ENCODE results near the gene MAGI2. TPM values are rescaled to one million over a fixed set of nuclear protein-coding genes. Genes with fewer than 3 reads are reported as not detected.

MAGI2 gene
- total RNA-seq, 1 donor = 18.8 TPM

GRCh38 chr7:78306634-78307033 lies 1146.8 kb downstream of the MAGI2 start:
- Histone ChIP-seq H3K4me3 (ENCODE audit: insufficient read depth, low read length) (no peak overlapping the region), H3K4me1 (ENCODE audit: insufficient read depth, low read length) (peaks cover 13% of the 10 kb centered on the region), H3K36me3 (ENCODE audit: insufficient read depth, low read length) (no peaks in the 10 kb centered on the region), H3K79me2 (ENCODE audit: insufficient read depth, low read length) (no peaks in the 10 kb centered on the region), H2AFZ (ENCODE audit: low read length) (no peak overlapping the region), H3K27me3 (ENCODE audit: insufficient read depth, low read length) (no peaks in the 10 kb centered on the region), H3K4me2 (ENCODE audit: insufficient read depth, low read length) (no peak overlapping the region), H3K9me3 (ENCODE audit: low read depth, low read length) (no peaks in the 10 kb centered on the region), H4K20me1 (ENCODE audit: insufficient read depth, low read length) (no peaks in the 10 kb centered on the region), H3K27ac (ENCODE audit: low read depth, low read length) (no peak overlapping the region)
- TF ChIP-seq, protein P1, sequence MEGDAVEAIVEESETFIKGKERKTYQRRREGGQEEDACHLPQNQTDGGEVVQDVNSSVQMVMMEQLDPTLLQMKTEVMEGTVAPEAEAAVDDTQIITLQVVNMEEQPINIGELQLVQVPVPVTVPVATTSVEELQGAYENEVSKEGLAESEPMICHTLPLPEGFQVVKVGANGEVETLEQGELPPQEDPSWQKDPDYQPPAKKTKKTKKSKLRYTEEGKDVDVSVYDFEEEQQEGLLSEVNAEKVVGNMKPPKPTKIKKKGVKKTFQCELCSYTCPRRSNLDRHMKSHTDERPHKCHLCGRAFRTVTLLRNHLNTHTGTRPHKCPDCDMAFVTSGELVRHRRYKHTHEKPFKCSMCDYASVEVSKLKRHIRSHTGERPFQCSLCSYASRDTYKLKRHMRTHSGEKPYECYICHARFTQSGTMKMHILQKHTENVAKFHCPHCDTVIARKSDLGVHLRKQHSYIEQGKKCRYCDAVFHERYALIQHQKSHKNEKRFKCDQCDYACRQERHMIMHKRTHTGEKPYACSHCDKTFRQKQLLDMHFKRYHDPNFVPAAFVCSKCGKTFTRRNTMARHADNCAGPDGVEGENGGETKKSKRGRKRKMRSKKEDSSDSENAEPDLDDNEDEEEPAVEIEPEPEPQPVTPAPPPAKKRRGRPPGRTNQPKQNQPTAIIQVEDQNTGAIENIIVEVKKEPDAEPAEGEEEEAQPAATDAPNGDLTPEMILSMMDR (IDR thresholded peaks at IDR 0.05; ENCODE audit: extremely low read depth, low read depth, low read length) = no peak
- no peak for DNase-seq (ENCODE audit: insufficient read length, low spot score, missing footprints)

DNA sequence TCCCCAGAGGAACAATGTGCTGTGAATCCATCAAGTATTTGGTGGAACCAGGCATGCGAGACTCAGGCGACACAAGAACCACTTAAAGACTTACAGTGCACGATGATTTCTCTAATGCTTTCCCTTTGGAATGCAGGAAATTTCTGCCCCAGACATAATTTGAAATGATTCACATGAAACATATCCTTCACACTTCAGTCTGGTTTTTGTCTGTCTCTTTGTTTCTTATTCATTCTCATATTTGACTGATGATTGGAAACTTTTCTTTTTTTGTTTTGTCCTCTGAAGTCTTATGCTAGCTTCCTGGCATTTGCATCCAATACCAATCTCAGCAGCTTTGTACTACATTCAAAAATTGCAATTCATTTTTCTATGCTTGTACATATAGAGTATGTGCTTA lies 1152.1 kb downstream of the MAGI2 start:
- TF ChIP-seq, protein P1 (IDR thresholded peaks at IDR 0.05; ENCODE audit: extremely low read depth, low read depth, low read length) = no peak
- Histone ChIP-seq H4K20me1 (ENCODE audit: insufficient read depth, low read length) (no peaks in the 10 kb centered on the region), H3K79me2 (ENCODE audit: insufficient read depth, low read length) (no peaks in the 10 kb centered on the region), H3K27ac (ENCODE audit: low read depth, low read length) (peak overlapping the region; percentile 79), H2AFZ (ENCODE audit: low read length) (peak overlapping the region; percentile 81), H3K9me3 (ENCODE audit: low read depth, low read length) (no peaks in the 10 kb centered on the region), H3K27me3 (ENCODE audit: insufficient read depth, low read length) (no peaks in the 10 kb centered on the region), H3K4me2 (ENCODE audit: insufficient read depth, low read length) (peak overlapping the region; percentile 70), H3K4me3 (ENCODE audit: insufficient read depth, low read length) (peak overlapping the region; percentile 29), H3K4me1 (ENCODE audit: insufficient read depth, low read length) (peaks cover 39% of the 10 kb centered on the region), H3K36me3 (ENCODE audit: insufficient read depth, low read length) (no peaks in the 10 kb centered on the region)
- DNase-seq (ENCODE audit: insufficient read length, low spot score, missing footprints) = peak; percentile 38

DNA sequence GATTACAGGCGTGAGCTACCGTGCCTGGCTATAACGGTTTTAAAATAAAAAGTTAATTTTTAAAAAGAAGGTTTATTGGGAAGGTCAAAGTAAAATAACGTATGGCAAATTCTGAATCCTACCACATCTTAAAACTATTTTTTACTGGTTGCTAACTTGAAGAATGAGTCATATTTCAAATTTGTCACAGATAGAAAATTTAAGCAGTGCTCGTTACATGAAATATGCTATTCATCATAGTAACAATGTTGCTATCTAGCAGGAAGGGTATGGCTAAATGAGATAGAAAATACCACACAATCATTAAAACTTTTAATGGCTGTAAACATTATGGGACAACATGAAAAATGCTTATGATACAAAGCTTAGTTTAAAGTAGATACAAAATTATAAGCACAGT lies 1154.4 kb downstream of the MAGI2 start:
- no peaks in the 10 kb centered on the region for H3K9me3 ChIP-seq (ENCODE audit: low read depth, low read length)
- no peaks in the 10 kb centered on the region for H3K36me3 ChIP-seq (ENCODE audit: insufficient read depth, low read length)
- H3K79me2 ChIP-seq (ENCODE audit: insufficient read depth, low read length) = no peaks in the 10 kb centered on the region
- H4K20me1 ChIP-seq (ENCODE audit: insufficient read depth, low read length) = no peaks in the 10 kb centered on the region
- no peak overlapping the region for H3K4me3 ChIP-seq (ENCODE audit: insufficient read depth, low read length)
- peak overlapping the region; percentile 50 for H3K27ac ChIP-seq (ENCODE audit: low read depth, low read length)
- DNase-seq (ENCODE audit: insufficient read length, low spot score, missing footprints) = no peak
- no peaks in the 10 kb centered on the region for H3K27me3 ChIP-seq (ENCODE audit: insufficient read depth, low read length)
- no peak overlapping the region for H2AFZ ChIP-seq (ENCODE audit: low read length)
- no peak overlapping the region for H3K4me2 ChIP-seq (ENCODE audit: insufficient read depth, low read length)
- TF ChIP-seq, protein P1 (IDR thresholded peaks at IDR 0.05; ENCODE audit: extremely low read depth, low read depth, low read length) = no peak
- H3K4me1 ChIP-seq (ENCODE audit: insufficient read depth, low read length) = peaks cover 50% of the 10 kb centered on the region

DNA sequence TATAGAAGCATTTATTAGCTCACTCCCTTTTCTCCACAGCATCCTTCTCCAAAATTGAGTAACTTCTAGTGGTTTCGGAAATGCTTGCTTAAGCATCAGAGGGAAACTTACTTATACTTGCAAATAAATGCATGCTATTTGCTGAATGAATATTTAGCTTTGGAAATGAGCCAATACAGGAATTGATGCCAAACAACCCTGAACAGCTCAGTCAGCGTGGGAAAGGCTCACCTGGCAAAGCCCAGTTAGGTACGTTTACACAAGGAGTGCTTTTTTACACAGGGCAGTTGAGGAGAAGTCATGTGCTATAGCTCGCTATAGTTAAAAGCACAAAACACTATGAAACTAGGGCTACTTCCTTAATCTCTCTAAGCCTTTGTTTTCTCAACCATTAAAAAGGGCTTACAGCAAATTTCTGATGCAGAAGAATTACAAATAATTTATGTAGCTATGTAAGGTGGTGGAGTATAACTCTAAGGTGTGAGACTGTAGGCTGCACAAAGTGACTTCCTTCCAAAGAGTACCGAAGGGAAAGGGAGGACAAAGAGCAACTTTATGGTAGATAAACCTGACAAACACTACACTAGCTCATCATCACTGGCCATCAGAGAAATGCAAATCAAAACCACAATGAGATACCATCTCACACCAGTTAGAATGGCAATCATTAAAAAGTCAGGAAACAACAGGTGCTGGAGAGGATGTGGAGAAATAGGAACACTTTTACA lies 1156.7 kb downstream of the MAGI2 start:
- no peak for DNase-seq (ENCODE audit: insufficient read length, low spot score, missing footprints)
- Histone ChIP-seq H3K4me1 (ENCODE audit: insufficient read depth, low read length) (peaks cover 40% of the 10 kb centered on the region), H2AFZ (ENCODE audit: low read length) (no peak overlapping the region), H3K4me3 (ENCODE audit: insufficient read depth, low read length) (no peak overlapping the region), H4K20me1 (ENCODE audit: insufficient read depth, low read length) (no peaks in the 10 kb centered on the region), H3K36me3 (ENCODE audit: insufficient read depth, low read length) (no peaks in the 10 kb centered on the region), H3K4me2 (ENCODE audit: insufficient read depth, low read length) (no peak overlapping the region), H3K27me3 (ENCODE audit: insufficient read depth, low read length) (no peaks in the 10 kb centered on the region), H3K27ac (ENCODE audit: low read depth, low read length) (peak overlapping the region; percentile 51), H3K9me3 (ENCODE audit: low read depth, low read length) (no peaks in the 10 kb centered on the region), H3K79me2 (ENCODE audit: insufficient read depth, low read length) (no peaks in the 10 kb centered on the region)
- TF ChIP-seq, protein P1 (IDR thresholded peaks at IDR 0.05; ENCODE audit: extremely low read depth, low read depth, low read length) = no peak

Data from osteoblast (primary cell).